Fibroblast of pulmonary artery (primary cell): ENCODE results near the gene UVRAG.

Experiments
- DNase-seq: peaks from one replicate; pipeline ENCODE4 v3.0.0-alpha.2; 2010; ENCODE audit warnings: low read depth
- H3K4me3 ChIP-seq: replicated peaks from 2 replicates; pipeline ENCODE4 v1.5.1; 2011; ENCODE audit warnings: low read depth, mild to moderate bottlenecking, control low read depth, low read length, moderate library complexity
- CTCF ChIP-seq: IDR thresholded peaks from 2 replicates; pipeline ENCODE4 v1.5.1; 2011; ENCODE audit warnings: mild to moderate bottlenecking, control low read depth, low read length, inconsistent platforms; ENCODE audit errors: missing control alignments

UVRAG gene

GRCh38 chr11:75815345-75816168 lies 547 bp downstream of the UVRAG start:
- H3K4me3 ChIP-seq, result peak overlapping the region; percentile 73
- DNase-seq, result peak; percentile 42
- no peak for TF ChIP-seq CTCF

GRCh38 chr11:75816561-75817239 lies 1.7 kb downstream of the UVRAG start:
- peak overlapping the region; percentile 73 for H3K4me3 ChIP-seq
- no peak for TF ChIP-seq CTCF
- DNase-seq, result peak; percentile 19

- no peak overlapping the region for H3K4me3 ChIP-seq
- TF ChIP-seq CTCF, result no peak
- DNase-seq, result peak; percentile 41
These were observed 5.6 kb downstream of the UVRAG start for GRCh38 chr11:75820645-75821044.

GRCh38 chr11:75821202-75821601 lies 6.2 kb downstream of the UVRAG start:
- TF ChIP-seq CTCF, result no peak
- H3K4me3 ChIP-seq, result no peak overlapping the region
- DNase-seq, result no peak

GRCh38 chr11:75822541-75822940 lies 7.5 kb downstream of the UVRAG start:
- no peak for TF ChIP-seq CTCF
- no peak for DNase-seq
- no peak overlapping the region for H3K4me3 ChIP-seq

- H3K4me3 ChIP-seq, result no peak overlapping the region
- DNase-seq, result no peak
- no peak for TF ChIP-seq CTCF
These were observed 8.4 kb downstream of the UVRAG start for GRCh38 chr11:75823415-75823814.
